Measurements from ENCODE around the gene CD6.
A peak's percentile ranks its signal among the peaks of the same experiment; 100 is the strongest.
"Not testable (repeated sequence)": the region's sequence is repeated elsewhere in the genome, so short reads cannot be mapped to it uniquely, and the experiment has no call there.

CD6 gene

GRCh38 chr11:60953781-60954180, 17.7 kb upstream of the CD6 start:
- DNase-seq (ENCODE audit: low spot score): no peak

DNA sequence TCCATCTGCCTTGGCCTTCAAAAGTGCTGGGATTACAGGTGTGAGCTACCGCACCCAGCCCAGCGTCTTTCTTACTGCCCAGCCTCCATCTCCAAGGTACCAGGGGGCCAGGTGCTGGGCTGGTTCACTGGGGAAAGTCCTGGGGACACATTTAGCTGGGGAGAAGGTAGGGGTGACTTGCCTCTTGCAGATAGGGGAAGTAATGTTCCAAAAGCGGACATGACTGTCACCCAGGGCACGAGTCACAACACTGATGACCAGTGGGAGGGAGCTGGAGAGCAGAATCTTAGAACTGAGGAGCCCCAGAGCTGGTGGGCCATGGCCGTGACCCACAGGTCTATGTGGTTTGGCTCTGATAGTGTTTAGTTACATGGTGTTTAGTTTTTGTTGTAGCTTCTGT, 17.1 kb upstream of the CD6 start:
- no peak for DNase-seq (ENCODE audit: low spot score)

DNA sequence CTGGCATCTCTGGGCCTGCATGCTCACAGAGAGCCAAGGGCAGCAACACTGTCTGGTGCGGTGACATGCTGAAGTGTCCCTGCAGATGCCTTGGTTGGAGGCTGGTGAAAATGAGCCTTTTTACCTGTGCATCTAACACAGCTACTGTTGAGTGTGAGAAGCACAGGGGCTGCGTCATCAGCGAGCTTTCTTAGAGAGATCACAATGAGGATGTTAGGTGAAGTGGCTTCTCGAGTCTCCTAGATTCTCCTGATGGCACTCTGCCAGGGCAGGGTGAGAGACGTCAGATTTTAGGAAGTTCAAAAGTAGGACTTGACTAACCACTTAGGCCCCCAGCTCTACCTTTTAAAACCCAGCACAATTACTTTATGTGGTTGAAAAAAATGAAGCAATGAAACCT, 15.9 kb upstream of the CD6 start:
- DNase-seq (ENCODE audit: low spot score): no peak

- DNase-seq (ENCODE audit: low spot score): peak; percentile 58
These were observed 14.3 kb upstream of the CD6 start for GRCh38 chr11:60957188-60957587.

- no peak for DNase-seq (ENCODE audit: low spot score)
These were observed 12.0 kb upstream of the CD6 start for GRCh38 chr11:60959431-60959830.

- no peak for DNase-seq (ENCODE audit: low spot score)
These were observed 11.1 kb upstream of the CD6 start for GRCh38 chr11:60960405-60960804.

- DNase-seq (ENCODE audit: low spot score): no peak
These were observed 6.7 kb upstream of the CD6 start for GRCh38 chr11:60964801-60965200.

GRCh38 chr11:60966890-60967289, 4.6 kb upstream of the CD6 start:
- no peak for DNase-seq (ENCODE audit: low spot score)

GRCh38 chr11:60968223-60968622, 3.3 kb upstream of the CD6 start:
- no peak for DNase-seq (ENCODE audit: low spot score)

- DNase-seq (ENCODE audit: low spot score): peak; percentile 40
These were observed 1.1 kb upstream of the CD6 start for GRCh38 chr11:60970369-60970774.

DNA sequence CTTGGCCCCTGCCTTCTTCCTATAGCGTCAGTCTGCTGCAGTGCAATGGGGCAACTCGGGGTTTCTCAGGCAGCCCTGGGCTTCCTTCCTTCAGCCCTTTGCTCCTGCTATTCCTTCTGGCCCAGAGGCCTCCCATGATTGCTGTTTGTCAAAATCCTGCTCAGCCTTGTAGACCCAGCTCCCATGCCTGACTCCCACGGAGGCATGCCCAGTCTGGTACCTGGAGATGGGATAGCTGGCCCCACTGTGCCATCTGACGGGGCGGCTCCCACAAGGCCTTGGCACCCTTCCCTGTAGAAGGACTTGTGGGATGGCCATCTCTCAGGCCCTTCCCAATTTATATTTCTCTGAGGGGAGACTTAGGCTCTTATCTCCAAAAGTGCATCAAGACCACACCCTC, 590 bp upstream of the CD6 start:
- no peak for DNase-seq (ENCODE audit: low spot score)

- no peak for DNase-seq (ENCODE audit: low spot score)
These were observed 926 bp downstream of the CD6 start for GRCh38 chr11:60972182-60973030.

GRCh38 chr11:60973699-60974098, 2.2 kb downstream of the CD6 start:
- DNase-seq (ENCODE audit: low spot score): no peak

- DNase-seq (ENCODE audit: low spot score): not testable (repeated sequence)
These were observed 2.8 kb downstream of the CD6 start for GRCh38 chr11:60974316-60974715.

DNA sequence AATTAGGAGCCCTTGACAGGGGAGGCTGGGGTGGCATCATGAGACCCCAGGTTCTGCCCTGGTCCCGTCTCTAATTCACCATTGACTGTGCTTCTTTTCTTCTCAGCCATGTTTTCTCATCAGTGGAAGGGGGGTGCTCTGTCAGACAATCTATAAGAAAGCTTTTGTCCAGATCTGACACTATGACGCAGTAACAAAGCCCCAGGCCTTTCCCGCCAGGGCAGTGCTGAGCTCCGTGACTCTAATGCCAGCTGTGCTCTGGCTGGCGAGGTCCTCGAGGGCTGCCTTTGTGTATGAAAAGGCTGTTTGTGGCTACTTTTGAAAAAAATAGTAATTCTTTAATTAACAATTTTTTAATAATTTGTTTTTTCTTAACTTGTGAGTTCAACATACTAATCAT, 3.2 kb downstream of the CD6 start:
- no peak for DNase-seq (ENCODE audit: low spot score)

- DNase-seq (ENCODE audit: low spot score): no peak
These were observed 5.7 kb downstream of the CD6 start for GRCh38 chr11:60977224-60977623.

GRCh38 chr11:60977836-60978235, 6.4 kb downstream of the CD6 start:
- DNase-seq (ENCODE audit: low spot score): no peak

DNA sequence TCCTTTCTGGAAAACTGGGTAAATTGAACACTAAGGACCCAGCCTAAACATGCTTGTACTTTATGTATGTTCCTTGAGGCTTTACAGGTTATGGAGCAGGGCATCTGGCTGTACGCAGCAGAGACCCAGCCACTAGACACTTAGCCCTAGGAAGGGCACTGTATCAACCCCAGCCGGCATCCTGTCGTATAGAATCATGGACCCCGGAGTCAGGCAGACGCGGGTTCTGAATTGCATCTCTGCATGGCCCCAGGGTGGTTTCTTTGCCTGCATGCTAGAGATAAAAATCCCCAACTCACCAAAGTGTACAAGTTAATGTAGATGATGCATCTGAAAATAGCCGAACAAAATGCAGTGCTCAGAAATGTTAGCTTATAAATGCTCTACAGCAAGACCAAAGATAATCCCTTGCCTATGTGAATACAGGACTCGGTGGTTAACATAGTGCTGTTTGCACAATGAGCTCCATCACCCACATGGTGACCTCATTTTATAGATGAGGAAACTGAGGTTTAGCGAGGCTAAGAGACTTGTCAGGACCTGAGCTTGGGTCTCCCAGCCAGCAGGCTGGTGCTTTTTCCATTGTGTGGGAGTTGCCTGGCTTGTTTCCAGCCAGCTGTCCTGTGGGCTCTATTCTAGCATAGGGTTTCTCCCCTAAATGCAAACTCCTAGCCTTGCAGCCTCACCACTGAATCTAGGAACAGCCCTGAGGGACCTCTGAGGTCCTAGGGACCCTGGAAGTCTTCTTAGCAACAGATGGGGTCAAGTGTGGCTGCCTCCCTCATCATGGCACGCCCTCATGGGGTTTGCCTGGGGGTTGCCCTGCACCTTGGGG, 7.3 kb downstream of the CD6 start:
- DNase-seq (ENCODE audit: low spot score): no peak

DNA sequence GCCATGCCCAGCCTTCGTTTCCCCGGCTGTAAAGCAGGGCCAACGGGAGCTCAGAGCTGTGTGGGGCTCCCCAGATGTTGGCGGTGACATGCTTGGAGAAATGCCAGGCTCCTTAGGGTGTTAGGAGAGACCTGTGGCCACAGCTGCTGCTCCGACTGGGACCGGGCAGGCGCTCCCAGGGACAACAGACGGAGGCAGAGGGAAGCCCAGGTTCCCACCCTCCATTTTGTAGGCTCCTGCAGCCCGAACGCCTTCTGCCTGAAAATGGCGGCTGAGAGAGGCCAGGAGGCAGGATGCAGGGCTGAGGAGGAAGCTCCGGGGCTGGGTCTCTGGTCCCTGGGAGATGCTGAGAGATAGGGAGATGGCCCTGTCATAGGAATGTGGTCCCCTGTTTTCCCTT, 10.0 kb downstream of the CD6 start:
- no peak for DNase-seq (ENCODE audit: low spot score)

DNA sequence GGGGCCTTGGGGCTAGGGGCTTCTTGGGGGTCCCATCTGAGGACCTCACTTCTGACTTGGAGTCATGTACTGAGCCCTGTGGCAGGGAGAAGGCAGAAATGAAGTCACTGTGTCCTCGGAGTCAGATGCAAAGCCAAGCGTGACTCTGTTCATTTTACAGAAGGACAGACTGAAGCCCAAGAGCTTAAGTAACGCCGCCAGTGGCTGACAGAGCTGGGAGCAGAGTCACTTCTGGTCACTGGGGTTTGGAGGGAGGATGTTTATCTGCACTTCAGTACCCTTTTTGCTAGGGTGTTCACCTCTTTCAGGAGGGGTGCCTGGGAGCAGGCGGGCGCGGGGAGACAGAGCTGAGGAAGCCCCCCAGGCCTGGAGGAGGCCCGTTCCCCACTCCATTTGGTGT, 10.7 kb downstream of the CD6 start:
- DNase-seq (ENCODE audit: low spot score): no peak

DNA sequence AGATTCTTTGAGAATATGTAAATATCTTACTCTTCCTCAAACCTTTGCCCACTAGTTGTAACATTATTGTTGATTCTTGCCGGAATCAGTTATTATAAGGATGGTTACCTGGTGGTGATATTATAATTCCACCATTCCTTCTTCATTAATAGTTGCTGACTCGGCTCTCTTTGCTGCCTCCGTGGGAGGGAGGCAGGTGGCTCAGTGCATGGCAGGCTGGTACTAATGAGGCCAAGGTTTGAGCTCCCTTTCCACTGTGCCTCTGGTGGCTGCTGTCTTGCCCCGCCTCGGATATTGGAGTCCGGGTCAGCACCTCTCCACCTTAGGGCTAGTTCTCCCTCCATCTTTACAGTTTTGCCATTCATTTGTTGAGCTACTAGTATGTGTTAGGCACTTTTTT, 12.7 kb downstream of the CD6 start:
- DNase-seq (ENCODE audit: low spot score): no peak

DNA sequence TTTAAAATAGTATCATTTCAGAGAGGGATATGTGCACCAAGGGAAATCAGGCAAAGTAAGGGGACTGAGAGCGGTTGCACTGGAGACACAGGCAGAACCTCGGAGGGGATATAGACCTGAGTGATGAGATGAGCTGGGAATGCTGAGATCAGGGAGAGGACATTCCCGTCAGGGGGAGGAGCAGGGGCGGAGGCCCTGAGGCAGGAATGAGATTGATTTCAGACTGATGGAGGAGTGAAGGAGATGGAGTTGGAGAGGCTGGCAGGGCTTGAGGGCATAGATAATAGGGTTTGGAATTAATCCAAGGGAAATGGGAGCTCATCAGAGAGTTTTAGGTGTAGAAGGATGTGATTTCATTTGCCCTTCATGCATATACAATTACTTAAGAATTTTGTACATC, 13.2 kb downstream of the CD6 start:
- DNase-seq (ENCODE audit: low spot score): no peak

DNA sequence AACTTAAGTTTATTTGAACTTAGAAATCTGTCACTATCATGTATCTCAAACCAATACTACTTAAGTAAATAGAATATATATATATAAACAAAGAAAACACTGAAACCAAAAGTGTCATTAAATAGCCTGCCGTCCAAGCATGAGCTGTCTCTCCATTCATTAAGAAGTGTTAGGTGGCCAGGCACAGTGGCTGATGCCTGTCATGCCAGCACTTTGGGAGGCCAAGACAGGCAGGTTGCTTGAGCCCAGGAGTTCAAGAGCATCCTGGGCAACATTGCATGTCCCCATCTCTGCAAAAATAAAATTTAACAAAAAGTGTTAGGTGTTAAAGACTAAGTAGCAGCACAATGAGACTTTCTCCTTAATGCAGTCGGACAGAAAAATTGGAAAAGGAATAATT, 14.0 kb downstream of the CD6 start:
- no peak for DNase-seq (ENCODE audit: low spot score)

Measured in hepatic stellate cell (primary cell).